Ishikawa (cell line): ENCODE data around the gene CLDN3.
A peak's percentile ranks its signal among the peaks of the same experiment; 100 is the strongest.

Source experiments
- CEBPB ChIP-seq: IDR thresholded peaks from 2 replicates; pipeline ENCODE4 v1.6.1; 2012
- CREB1 ChIP-seq: IDR thresholded peaks from 2 replicates; pipeline ENCODE4 v1.6.1; 2012; ENCODE audit warnings: low read depth
- EGR1 ChIP-seq: IDR thresholded peaks from 2 replicates; pipeline ENCODE4 v1.6.1; 2012
- EP300 ChIP-seq: IDR thresholded peaks from 2 replicates; pipeline ENCODE4 v1.6.1; 2012; ENCODE audit warnings: borderline replicate concordance
- FOXM1 ChIP-seq: IDR thresholded peaks from 2 replicates; pipeline ENCODE4 v1.6.1; 2012; ENCODE audit warnings: low read depth, borderline replicate concordance
- NFIC ChIP-seq: IDR thresholded peaks from 2 replicates; pipeline ENCODE4 v1.6.1; 2012
- RAD21 ChIP-seq: IDR thresholded peaks from 2 replicates; pipeline ENCODE4 v1.6.1; 2012; ENCODE audit warnings: low read depth
- TAF1 ChIP-seq: IDR thresholded peaks from 2 replicates; pipeline ENCODE4 v1.6.1; 2012; ENCODE audit warnings: low read depth, mild to moderate bottlenecking
- TCF12 ChIP-seq: IDR thresholded peaks from 2 replicates; pipeline ENCODE4 v1.6.1; 2012; ENCODE audit warnings: low read depth
- TEAD4 ChIP-seq: IDR thresholded peaks from 2 replicates; pipeline ENCODE4 v1.6.1; 2012
- YY1 ChIP-seq: IDR thresholded peaks from 2 replicates; pipeline ENCODE4 v1.6.1; 2012; ENCODE audit warnings: low read depth
- ZBTB7A ChIP-seq: IDR thresholded peaks from 2 replicates; pipeline ENCODE4 v1.6.1; 2012; ENCODE audit warnings: low read depth
- TF ChIP-seq, protein P1 (sequence below): IDR thresholded peaks from 2 replicates; pipeline ENCODE4 v1.6.1; 2012
- TF ChIP-seq, protein P2 (sequence below): IDR thresholded peaks from 2 replicates; pipeline ENCODE4 v1.6.1; 2012; ENCODE audit warnings: low read depth, mild to moderate bottlenecking
- TF ChIP-seq, protein P3 (sequence below): IDR thresholded peaks from 2 replicates; pipeline ENCODE4 v1.6.1; 2012

Gene CLDN3

DNA sequence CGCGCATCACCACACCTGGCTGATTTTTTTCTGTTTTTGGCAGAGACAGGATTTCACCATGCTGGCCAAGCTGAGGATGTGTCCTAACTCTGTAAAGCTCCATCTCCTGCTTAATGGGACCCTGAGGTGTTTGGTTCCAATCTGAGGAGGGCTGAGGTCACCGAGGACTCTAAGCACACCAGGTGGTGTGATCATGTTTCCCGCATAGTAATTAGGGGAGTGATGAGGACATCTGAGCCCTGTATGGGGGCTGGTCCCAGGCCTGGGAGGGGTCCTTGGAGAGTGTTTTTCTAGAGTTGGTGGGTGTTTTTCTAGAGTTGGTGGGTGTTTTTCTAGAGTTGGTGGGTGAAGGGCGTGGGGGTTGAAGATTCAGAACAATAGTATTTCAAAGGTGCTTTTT, 28.5 kb downstream of the CLDN3 start:
- TF ChIP-seq EGR1 = no peak
- peak; percentile 99 for TF ChIP-seq TCF12
- TF ChIP-seq RAD21 = peak; percentile 12; the same call in 1 of the 2 replicates
- peak; percentile 99 for TF ChIP-seq EP300
- TF ChIP-seq ZBTB7A = peak; percentile 74; the same call in 1 of the 2 replicates
- TF ChIP-seq, protein P1, sequence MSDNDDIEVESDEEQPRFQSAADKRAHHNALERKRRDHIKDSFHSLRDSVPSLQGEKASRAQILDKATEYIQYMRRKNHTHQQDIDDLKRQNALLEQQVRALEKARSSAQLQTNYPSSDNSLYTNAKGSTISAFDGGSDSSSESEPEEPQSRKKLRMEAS = peak; percentile 36; the same call in 1 of the 2 replicates
- TF ChIP-seq CEBPB = peak; percentile 74
- no peak for TF ChIP-seq YY1
- TF ChIP-seq TAF1 = no peak
- TF ChIP-seq NFIC = peak; percentile 94
- peak; percentile 96 for TF ChIP-seq FOXM1
- peak; percentile 86 for TF ChIP-seq TEAD4
- TF ChIP-seq, protein P2, sequence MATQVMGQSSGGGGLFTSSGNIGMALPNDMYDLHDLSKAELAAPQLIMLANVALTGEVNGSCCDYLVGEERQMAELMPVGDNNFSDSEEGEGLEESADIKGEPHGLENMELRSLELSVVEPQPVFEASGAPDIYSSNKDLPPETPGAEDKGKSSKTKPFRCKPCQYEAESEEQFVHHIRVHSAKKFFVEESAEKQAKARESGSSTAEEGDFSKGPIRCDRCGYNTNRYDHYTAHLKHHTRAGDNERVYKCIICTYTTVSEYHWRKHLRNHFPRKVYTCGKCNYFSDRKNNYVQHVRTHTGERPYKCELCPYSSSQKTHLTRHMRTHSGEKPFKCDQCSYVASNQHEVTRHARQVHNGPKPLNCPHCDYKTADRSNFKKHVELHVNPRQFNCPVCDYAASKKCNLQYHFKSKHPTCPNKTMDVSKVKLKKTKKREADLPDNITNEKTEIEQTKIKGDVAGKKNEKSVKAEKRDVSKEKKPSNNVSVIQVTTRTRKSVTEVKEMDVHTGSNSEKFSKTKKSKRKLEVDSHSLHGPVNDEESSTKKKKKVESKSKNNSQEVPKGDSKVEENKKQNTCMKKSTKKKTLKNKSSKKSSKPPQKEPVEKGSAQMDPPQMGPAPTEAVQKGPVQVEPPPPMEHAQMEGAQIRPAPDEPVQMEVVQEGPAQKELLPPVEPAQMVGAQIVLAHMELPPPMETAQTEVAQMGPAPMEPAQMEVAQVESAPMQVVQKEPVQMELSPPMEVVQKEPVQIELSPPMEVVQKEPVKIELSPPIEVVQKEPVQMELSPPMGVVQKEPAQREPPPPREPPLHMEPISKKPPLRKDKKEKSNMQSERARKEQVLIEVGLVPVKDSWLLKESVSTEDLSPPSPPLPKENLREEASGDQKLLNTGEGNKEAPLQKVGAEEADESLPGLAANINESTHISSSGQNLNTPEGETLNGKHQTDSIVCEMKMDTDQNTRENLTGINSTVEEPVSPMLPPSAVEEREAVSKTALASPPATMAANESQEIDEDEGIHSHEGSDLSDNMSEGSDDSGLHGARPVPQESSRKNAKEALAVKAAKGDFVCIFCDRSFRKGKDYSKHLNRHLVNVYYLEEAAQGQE = no peak
- TF ChIP-seq, protein P3, sequence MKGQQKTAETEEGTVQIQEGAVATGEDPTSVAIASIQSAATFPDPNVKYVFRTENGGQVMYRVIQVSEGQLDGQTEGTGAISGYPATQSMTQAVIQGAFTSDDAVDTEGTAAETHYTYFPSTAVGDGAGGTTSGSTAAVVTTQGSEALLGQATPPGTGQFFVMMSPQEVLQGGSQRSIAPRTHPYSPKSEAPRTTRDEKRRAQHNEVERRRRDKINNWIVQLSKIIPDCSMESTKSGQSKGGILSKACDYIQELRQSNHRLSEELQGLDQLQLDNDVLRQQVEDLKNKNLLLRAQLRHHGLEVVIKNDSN = no peak
- no peak for TF ChIP-seq CREB1

DNA sequence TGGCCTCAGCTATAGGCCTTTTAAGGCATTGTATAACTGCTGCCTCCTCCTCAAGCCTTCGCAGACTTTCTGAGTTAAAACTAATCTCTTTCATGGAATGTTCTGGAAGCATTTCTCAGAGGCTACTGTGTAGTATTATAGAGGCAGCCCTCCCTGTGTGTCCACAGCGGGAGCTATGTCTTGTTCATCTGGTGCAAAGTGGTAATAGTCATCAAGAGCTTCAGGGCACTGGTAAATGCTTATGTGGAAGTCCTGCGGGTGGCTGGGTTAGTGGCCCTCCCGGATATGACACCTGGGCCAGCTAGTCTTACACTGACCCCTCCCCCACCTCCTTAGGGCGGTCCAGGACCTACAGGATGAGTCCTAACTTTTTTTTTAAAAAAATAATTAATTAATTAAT, 29.3 kb downstream of the CLDN3 start:
- TF ChIP-seq RAD21 = no peak
- TF ChIP-seq TCF12 = peak; percentile 53; the same call in 1 of the 2 replicates
- 0 out of 2 replicates have a peak, but pooled peaks have one; percentile 18 for TF ChIP-seq TAF1
- TF ChIP-seq, protein P1 = peak; percentile 53; the same call in 1 of the 2 replicates

DNA sequence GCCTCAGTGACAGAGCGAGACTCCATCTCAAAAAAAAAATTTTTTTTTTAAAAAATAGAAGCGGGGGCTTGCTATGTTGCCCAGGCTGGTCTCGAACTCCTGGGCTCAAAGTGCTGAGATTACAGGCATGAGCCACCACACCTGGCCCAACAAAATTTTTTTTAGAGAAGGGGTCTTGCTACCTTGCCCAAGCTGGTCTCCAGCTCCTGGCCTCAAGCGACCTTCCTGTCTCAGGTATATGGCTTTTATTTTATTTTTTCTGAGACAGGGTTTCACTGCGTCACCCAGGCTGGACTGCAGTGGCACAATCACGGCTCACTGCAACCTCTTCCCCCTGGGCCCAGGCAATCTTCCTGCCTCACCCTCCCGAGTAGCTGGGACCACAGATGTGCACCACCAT, 29.9 kb downstream of the CLDN3 start:
- no peak for TF ChIP-seq FOXM1
- no peak for TF ChIP-seq TCF12
- TF ChIP-seq NFIC = no peak
- TF ChIP-seq, protein P2 = no peak
- TF ChIP-seq EP300 = no peak
- TF ChIP-seq EGR1 = no peak
- no peak for TF ChIP-seq RAD21
- TF ChIP-seq, protein P3 = no peak
- no peak for TF ChIP-seq ZBTB7A
- TF ChIP-seq, protein P1 = no peak; the same call in 1 of the 2 replicates
- TF ChIP-seq TAF1 = no peak
- TF ChIP-seq TEAD4 = no peak

DNA sequence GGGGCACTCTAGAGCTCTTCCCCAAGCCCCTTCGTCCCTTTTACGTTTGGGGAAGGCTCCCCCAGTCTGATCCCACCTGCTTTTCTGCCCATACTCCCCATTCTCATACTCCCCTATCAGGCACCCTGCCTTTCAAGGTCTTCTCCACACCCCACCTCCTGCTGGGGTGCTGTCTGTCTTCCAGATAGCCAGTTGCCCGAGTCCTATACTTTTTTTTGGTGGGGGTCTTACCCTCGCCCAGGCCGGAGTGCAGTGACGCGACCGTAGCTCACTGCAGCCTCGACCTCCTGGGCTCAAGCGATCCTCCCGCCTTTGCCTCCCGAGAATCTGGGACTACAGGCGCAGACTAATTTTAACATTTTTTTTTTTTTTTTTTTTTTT, 30.7 kb downstream of the CLDN3 start:
- TF ChIP-seq NFIC (no peak), TAF1 (no peak), CEBPB (no peak), ZBTB7A (peak; percentile 81), TCF12 (no peak)

DNA sequence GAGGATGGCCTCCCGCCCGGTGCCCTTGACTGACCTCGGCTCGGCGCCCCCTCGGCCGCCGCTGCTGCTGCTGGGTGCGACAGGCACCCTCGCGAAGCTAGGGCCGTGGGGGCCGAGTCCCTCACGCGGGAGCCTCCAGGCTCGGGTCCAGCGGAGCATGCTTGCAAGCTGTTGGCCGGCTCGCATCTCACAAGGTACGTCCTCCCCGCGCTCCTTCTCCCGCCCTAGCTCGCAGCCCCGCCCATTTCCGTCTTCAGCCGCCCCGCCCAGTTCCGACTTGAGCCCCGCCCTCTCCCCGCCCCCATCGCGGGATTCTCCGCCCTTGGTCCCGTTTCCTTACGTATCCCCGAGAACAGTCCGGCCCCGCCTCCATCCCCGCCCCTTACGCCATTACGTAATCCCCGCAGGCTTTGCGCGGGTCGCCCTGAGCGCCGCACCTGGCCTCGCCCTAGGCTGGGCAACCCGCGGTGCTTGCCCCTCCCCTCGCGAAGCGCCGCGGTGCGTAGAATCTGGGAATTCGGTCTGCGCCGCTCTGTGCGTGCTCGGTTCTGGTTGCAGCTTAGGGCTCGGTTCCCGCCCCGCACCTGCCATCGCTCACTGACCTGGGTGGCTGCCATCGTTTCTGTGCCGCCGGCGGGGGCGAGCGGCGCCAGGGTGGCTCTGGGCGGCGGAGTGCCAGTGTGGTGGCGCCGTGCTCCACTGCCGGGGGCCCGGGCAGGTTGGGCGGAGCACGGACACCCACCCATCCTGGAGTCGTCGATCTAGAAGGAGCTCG, 31.3 kb downstream of the CLDN3 start, which contains the start of gene ABHD11:
Gene ABHD11 (minus strand): TSS at position 191 of the 775 bp plus-strand sequence. CDS start 32 bp downstream, at position 159.
- TF ChIP-seq, protein P1 = peak; percentile 77
- TF ChIP-seq FOXM1 (no peak), RAD21 (no peak; the same call in 1 of the 2 replicates), TAF1 (0 out of 2 replicates have a peak, but pooled peaks have one; percentile 58), ZBTB7A (no peak), NFIC (peak; percentile 12; the same call in 1 of the 2 replicates), CEBPB (peak; percentile 87), CREB1 (peak; percentile 41; the same call in 1 of the 2 replicates), EGR1 (0 out of 2 replicates have a peak, but pooled peaks have one; percentile 3), EP300 (peak; percentile 34; the same call in 1 of the 2 replicates), TCF12 (peak; percentile 79)
- TF ChIP-seq, protein P3 = 0 out of 2 replicates have a peak, but pooled peaks have one; percentile 13
